Keratinocyte (primary cell): ENCODE measurements around the gene MYRFL.

Experiments used
- EZH2 ChIP-seq: IDR thresholded peaks from one replicate; pipeline ENCODE4 v1.6.1; 2012; ENCODE audit warnings: inconsistent platforms, mild to moderate bottlenecking, low read length, moderate library complexity
- TF ChIP-seq, protein P1 (sequence below), 3 experiments: IDR thresholded peaks in 1 of 3; conservative IDR thresholded peaks in 1 of 3; optimal IDR thresholded peaks in 1 of 3; 2 replicates in 2 of 3; 3 replicates in 1 of 3; pipeline versions ENCODE3 to v1.5.1; 2011; ENCODE audit warnings: low read length in 3 of 3, mild to moderate bottlenecking in 3 of 3, moderate library complexity in 2 of 3, control low read depth in 1 of 3, inconsistent platforms in 1 of 3; ENCODE audit not compliant: insufficient read depth in 2 of 3; ENCODE audit errors: extremely low read depth in 1 of 3

DNA sequence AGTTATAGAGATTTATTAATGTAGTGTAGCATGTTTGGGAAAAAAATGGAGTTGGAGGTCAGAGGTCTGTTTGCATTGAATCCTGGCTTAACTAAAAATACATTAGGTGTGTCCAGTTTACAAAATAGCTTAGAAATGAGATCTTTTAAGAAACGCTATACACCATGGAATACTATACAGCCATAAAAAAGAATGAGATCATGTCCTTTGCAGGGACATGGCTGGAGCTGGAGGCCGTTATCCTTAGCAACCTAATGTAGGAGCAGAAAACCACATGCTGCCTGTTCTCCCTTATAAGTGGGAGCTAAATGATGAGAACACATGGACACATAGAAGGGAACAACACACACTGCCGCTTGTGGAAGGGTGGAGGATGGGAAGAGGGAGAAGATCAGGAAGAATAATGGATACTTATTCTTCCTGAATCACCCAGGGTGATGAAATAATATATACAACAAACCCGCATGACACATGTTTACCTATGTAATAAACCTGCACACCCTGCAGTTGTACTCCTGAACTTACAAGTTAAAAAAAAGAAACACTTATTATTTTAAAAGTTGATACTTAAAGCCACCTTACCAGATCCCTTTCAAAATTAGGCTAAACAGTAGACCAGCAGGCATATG is 14.0 kb upstream of the MYRFL start:
- TF ChIP-seq, protein P1, sequence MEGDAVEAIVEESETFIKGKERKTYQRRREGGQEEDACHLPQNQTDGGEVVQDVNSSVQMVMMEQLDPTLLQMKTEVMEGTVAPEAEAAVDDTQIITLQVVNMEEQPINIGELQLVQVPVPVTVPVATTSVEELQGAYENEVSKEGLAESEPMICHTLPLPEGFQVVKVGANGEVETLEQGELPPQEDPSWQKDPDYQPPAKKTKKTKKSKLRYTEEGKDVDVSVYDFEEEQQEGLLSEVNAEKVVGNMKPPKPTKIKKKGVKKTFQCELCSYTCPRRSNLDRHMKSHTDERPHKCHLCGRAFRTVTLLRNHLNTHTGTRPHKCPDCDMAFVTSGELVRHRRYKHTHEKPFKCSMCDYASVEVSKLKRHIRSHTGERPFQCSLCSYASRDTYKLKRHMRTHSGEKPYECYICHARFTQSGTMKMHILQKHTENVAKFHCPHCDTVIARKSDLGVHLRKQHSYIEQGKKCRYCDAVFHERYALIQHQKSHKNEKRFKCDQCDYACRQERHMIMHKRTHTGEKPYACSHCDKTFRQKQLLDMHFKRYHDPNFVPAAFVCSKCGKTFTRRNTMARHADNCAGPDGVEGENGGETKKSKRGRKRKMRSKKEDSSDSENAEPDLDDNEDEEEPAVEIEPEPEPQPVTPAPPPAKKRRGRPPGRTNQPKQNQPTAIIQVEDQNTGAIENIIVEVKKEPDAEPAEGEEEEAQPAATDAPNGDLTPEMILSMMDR (optimal IDR thresholded peaks at IDR 0.05 in 1 of 3, IDR thresholded peaks at IDR 0.05 in 1 of 3, conservative IDR thresholded peaks at IDR 0.05 in 1 of 3; ENCODE audit: extremely low read depth in 1 of 3, insufficient read depth in 2 of 3, low read length in 3 of 3): no peak
- no peak for TF ChIP-seq EZH2
